Neural progenitor cell (in vitro differentiated cells): Measurements from ENCODE around the gene CNTROB.

Experiments
- EZH2 ChIP-seq: fragments of 200-600 bp; sonication (generic); IDR thresholded peaks from 2 replicates; pipeline ENCODE4 v1.6.1; 2017; ENCODE audit warnings: antibody characterized with exemption, mild to moderate bottlenecking, moderate library complexity
- TF ChIP-seq, protein P1 (sequence below): fragments of 200-600 bp; sonication (generic); IDR thresholded peaks from 2 replicates; pipeline ENCODE4 v1.5.1; 2017; ENCODE audit warnings: antibody characterized with exemption, mild to moderate bottlenecking

- no peak for TF ChIP-seq EZH2
- TF ChIP-seq, protein P1, sequence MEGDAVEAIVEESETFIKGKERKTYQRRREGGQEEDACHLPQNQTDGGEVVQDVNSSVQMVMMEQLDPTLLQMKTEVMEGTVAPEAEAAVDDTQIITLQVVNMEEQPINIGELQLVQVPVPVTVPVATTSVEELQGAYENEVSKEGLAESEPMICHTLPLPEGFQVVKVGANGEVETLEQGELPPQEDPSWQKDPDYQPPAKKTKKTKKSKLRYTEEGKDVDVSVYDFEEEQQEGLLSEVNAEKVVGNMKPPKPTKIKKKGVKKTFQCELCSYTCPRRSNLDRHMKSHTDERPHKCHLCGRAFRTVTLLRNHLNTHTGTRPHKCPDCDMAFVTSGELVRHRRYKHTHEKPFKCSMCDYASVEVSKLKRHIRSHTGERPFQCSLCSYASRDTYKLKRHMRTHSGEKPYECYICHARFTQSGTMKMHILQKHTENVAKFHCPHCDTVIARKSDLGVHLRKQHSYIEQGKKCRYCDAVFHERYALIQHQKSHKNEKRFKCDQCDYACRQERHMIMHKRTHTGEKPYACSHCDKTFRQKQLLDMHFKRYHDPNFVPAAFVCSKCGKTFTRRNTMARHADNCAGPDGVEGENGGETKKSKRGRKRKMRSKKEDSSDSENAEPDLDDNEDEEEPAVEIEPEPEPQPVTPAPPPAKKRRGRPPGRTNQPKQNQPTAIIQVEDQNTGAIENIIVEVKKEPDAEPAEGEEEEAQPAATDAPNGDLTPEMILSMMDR: peak; percentile 62
Observed at GRCh38 chr17:7997186-7997585, 65.2 kb downstream of the CNTROB start.
